HG02884 (cell line): ENCODE data around the gene FMO4.
"Not testable (repeated sequence)": the region's sequence is repeated elsewhere in the genome, so short reads cannot be mapped to it uniquely, and the experiment has no call there.

Source experiments
- ATAC-seq: cut with Tn5 transposase; IDR thresholded peaks from one replicate; pipeline ENCODE4 v1.9.1; 2021; ENCODE audit warnings: mild to moderate bottlenecking, moderate library complexity; ENCODE audit not compliant: unreplicated experiment

Gene FMO4, protein sequence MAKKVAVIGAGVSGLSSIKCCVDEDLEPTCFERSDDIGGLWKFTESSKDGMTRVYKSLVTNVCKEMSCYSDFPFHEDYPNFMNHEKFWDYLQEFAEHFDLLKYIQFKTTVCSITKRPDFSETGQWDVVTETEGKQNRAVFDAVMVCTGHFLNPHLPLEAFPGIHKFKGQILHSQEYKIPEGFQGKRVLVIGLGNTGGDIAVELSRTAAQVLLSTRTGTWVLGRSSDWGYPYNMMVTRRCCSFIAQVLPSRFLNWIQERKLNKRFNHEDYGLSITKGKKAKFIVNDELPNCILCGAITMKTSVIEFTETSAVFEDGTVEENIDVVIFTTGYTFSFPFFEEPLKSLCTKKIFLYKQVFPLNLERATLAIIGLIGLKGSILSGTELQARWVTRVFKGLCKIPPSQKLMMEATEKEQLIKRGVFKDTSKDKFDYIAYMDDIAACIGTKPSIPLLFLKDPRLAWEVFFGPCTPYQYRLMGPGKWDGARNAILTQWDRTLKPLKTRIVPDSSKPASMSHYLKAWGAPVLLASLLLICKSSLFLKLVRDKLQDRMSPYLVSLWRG

DNA sequence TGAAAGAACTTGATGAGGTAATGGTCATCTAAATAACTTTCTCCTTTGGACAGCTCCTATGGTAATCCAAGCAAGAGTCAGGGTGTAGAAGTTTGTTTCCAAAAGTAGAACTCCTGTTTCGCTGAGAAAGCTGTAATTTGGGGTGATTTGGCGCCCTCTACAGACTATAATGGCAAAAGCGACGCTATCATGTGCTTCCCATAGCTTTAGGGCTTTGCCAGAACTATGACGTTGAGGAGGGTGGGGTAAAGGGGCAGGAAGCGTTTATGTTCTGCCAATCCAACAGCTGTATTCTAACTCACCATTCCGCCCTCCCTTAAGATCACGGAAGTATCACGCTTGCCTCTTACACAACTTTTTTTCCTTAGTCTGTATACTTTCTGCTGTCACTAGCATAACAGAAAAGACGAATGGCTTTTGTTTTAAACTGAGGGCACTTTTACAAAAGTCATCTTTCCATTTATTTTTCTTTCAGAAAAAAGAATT is at the start of gene FMO4:
Gene FMO4 (plus strand): TSS at position 349 of the 486 bp plus-strand sequence. CDS start 5,643 bp downstream, outside the sequence.
- ATAC-seq, result peak; percentile 100

DNA sequence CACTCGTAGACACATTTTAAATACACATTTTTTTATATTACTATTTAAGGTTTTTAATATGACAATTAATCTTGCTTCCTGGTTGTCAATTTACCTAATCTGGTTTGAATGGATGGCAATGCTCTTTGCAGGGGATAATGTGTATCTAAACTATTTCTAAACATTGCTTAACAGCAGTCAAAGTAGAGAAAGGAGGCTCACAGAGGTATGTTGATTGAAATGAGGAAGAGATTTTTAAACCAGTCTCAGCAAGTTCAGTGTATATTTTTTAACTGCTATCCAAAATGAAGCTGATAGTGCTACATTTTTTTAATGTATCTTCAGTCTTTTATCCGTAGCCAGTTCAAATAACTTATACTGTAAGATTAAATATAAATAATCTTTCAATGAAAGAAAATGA is 48.3 kb upstream of the FMO4 start:
- no peak for ATAC-seq

DNA sequence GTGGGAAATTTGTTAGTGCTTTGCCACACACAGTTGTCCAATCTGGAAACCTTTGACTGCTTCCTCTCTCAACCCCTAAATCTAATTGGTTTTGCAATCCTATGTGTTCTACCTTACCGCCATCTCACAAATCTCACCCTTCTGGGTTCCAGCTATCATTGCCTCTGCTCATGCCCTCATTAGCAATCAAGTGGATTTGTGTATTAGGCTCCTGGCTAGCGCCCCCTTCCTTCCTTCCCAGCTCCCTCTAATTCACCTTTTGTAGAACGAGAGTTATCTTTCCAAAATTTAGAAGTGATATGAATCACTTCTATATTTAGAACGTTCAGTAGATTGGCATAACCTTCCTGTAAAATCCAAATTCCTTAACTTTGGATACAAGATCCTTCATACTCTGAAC is 47.1 kb upstream of the FMO4 start:
- no peak for ATAC-seq

DNA sequence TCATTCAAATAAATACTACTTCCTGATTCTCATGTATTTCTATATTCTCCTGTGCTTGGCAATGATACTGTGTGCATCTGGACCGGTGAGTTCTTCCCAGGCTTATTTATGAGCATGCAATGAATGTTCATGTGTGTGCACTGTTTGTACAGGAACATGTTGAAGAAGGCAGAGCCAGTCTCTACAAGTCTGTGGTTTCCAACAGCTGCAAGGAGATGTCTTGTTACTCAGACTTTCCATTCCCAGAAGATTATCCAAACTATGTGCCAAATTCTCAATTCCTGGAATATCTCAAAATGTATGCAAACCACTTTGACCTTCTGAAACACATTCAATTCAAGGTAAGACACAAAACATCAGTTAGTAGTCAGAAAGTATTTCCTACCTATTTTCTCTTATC is 46.6 kb upstream of the FMO4 start:
- no peak for ATAC-seq

DNA sequence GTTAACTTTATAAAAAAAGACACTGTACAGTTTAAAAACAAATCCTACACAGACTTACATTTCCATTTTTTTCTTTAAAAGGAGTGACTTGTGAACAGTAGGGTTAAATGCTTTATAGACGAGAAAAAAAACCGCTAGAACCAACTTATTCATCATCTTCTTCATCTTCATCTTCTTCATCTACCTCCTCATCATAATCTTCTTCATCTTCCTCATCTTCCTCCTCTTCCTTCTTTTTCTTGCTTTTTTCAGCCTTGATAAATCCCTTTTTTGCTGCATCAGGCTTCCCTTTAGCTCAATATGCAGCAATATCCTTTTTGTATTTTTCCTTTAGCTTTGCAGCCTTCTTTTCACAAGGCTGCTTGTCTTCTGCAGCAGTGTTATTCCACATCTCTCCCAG is 43.2 kb upstream of the FMO4 start:
- no peak for ATAC-seq

DNA sequence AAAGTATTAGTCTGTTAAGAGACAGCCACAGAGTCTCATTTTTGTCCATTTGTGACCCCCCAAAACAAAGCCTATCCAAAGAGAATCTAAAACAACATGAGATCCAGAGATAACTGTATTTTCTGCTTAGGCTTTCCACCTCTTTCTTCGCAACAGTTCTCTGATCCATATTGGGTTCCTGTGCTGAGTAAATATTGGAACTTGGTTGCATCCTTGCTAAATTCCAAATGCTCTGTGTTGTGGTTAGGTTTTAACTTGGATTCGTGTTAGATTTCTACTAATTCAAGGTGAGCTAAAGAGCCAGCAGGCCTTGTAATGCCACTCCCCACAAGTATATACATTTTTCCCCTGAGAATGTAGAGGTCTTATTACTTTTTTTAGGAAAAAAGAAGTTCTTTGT is 36.4 kb upstream of the FMO4 start:
- ATAC-seq, result no peak

DNA sequence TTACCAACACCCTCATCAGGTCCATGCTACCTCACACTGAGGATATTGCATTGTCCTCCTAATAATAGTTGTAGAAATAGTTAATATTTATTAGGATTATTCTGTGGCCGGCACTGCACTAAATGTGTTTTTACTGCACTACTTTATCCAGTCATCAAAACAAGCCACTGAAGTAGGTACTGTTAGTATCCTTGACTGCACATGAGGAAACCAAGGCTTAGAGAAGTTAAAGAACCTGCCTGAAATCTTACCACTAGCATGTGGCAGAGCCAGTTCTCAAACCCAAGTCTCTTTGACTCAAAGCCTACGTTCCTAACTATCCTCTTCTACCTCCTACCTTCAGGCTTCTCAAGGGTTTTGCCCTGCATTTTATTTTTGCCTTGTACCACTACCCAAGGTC is 34.7 kb upstream of the FMO4 start:
- ATAC-seq, result no peak

DNA sequence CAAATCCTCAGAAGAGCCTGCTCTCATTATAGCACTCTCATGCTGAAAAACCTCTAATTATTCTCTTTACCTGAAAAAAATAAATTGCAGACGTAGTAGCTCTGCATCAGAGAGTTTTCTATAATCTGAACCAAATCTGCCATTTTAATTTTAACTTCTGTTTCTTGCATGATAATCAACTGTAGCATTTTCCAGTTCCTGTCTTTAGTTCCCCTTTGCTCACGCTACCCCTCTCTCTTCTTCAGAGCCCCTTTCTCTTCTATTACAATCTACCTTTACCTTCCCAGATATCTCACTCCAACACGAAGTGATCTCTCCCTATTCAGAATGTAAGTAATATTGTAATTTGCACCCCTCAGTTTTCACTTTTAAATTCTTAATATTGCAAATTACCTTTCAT is 34.3 kb upstream of the FMO4 start:
- no peak for ATAC-seq

DNA sequence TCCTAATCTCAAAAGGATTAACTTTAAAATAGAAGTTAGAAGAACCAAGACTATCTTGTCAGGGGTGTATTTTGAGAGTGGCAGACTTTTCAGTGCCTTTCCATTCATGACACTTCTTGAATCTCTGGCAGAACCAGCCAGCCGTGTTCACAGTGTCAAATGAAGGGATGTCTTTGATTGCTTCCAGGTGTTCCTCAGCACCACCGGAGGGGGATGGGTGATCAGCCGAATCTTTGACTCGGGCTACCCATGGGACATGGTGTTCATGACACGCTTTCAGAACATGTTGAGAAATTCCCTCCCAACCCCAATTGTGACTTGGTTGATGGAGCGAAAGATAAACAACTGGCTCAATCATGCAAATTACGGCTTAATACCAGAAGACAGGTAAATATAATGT is 33.4 kb upstream of the FMO4 start:
- no peak for ATAC-seq

DNA sequence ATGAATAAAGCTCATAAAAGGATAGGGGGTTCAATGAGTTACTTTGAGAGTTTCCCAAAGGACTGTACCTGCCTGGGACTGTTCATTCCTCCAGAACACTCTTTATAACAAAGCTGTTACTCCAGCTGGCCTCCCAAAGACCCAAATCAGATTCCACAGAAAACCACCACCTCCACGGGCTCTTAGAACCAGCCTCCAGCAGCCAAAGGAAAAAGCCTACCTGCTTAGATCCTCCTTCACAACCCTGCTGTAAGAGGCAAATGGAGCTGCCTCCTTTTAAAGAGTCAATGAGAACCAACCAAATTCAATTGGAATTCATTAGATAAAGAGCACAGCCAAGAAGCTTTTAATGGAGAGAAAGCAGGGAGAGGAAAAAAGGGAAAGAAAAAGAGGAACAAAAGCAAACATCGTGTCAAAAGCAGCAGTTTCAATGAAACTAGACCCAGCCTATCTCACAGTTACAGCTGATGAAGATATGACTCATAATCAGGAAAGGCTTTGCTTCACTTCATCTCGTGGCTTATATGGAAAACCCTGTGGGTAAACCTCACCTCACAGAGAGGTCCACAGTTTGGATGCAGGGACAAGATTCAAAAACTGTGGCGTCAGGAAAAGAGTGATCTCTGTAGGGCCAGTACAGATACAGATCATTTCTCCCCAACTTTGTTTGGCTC is 27.8 kb upstream of the FMO4 start:
- ATAC-seq, result peak; percentile 72

DNA sequence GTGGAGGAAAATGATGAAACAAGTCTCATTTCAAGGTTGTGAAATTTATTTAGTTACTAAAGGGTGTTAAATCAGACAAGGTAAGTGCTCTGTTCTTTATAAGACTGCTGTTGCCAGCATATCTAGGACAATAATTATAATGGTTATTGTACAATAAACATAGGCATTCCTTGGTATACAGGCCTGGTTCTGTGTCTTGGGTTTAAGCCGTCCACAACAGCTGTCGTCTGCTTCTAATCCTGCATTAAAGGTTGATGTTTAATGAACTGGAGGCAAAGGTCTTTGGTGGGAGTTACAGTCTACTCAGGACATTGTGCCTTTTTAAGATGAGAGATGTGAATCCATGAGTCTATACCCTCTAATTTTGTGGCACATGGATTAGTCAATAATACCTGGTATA is 23.4 kb upstream of the FMO4 start:
- ATAC-seq, result no peak

DNA sequence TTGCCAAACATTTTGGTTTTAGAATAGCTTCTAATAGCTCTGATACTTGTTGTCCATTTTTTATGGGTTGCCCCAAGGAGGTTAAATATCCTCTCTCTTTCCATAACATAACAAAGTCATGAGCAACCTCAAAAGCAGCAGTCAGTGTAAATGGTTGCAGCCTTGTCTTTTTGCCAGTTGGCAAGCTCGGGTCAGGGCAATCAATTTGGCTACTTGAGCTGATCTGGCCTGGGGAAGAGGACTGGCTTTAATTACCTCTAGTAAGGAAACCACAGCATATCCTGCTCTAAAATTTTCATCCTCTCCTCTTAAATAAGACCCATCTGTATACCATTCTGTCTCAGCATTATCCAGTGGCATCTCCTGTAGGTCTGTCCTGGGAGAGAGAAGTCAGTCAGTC is 21.2 kb upstream of the FMO4 start:
- no peak for ATAC-seq

DNA sequence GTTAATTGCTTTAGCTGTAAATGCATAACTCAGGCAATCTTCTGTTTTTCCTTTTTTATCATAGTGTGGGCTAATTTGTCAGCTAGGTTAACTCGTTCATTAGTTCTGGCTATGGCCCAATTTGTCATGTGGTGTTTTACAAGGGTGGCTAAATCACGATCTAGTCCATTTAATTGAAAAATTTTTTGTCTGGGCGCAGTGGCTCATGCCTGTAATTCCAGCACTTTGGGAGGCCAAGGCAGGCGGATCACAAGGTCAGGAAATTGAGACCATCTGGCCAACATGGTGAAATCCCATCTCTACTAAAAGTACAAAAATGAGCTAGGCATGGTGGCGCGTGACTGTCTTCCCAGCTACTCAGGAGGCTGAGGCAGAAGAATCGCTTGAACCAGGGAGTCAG is 18.6 kb upstream of the FMO4 start:
- ATAC-seq, result not testable (repeated sequence)

DNA sequence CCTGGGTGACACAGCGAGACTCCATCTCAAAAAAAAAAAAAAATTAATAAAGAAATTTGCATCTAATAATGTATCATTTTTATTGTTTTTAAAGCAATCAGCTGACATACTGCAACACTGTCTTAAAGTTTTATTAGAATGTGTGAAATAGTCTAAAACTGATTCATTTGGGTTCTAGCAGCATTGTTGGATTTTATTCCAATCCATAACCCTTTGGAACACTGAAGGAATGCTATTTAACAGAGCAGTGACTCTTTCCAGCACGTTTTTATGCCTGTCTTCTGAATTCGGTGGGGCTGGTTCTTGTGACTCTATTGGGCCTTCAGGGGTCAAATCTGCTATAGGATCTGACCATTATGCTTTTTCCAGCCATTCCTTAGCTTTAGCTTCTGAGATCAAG is 18.2 kb upstream of the FMO4 start:
- no peak for ATAC-seq

DNA sequence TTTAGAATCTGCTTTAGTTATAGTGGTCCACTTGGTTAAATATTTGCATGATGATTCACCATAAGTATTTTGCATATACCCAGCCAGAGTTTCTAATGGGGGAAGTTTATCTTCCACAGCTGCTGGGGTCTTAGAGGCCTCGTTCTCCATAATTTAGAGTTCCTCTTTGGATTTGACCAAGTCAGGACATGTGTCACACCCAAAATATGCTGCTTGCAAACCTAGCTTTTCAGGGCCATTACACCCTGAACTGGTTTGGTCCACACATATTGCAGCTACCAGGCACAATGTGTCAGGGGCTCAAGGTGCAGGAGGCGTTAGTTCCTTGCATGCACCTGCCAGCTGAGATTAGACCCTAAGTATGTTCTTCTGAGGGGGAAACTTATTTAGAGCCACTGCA is 17.1 kb upstream of the FMO4 start:
- no peak for ATAC-seq

DNA sequence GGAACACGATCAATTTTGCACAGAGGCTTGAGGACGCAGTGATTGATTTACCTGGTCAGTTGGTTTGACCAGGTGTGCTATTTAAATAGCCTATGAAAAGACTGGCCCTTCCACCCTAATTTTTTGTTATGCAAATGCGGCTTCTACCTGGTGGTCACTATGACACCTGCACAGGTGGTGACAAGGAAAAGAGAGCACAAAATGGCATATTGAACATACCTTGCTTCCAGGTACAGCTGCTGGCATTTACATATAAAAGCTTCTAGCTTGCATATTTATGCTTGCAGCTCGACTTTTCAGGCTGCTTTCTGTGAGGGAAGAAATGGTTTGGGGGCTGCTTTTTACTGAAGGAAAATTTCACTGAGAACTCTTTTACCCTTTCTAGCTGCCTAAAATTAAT is 15.3 kb upstream of the FMO4 start:
- no peak for ATAC-seq

DNA sequence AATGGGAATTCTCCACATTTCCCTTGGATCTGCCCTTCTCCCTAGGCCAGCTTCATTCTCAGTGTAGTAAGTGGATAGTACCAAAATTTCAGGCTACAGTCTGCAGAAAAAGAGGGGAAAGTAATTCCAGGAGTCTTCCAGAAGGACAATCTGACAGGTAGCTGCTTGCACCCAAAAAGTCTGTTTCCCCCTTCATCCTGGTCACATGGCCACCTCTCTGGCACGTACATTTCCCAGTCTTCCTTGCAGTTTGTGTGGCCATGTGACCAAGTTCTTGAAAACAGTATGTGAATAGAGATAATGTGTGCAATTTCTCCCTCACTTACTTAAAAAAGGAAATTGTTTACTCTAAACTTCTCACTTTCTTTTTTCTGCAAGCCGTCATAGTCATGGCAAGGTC is 14.6 kb upstream of the FMO4 start:
- ATAC-seq, result no peak

DNA sequence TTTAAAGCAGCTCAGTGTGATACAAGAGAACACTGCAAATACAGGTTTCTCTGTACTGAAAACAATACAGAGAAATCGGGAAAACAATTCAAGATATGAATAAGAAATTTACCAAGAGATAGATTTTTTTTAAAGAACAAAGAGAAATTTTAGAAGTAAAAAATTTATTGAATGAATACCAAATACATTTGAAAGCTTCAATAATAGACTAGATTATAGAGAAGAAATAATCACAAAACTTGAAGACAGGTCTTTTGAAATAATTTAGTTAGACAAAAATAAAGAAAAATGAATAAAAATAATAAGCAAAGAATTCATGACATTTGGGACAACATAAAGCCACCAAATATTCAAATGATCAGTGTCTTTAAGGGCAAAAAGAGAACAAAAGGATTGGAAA is 13.6 kb upstream of the FMO4 start:
- ATAC-seq, result no peak

DNA sequence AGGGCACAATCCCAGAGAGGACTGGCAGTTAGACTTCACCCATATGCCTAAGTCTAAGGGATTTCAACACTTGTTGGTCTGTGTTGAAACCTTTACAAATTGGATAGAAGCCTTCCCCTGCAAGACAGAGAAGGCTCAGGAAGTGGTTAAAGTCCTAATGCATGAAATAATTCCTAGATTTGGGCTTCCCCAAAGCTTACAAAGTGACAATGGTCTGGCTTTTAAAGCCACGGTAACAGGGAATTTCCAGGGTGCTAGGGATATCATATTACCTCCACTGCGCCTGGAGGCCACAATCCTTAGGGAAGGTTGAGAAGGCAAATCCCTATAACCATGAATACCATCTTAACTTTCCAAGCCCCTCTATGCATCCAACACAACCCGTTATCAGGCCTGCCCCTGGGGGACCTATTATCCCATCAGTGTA is 3.3 kb upstream of the FMO4 start:
- no peak for ATAC-seq

DNA sequence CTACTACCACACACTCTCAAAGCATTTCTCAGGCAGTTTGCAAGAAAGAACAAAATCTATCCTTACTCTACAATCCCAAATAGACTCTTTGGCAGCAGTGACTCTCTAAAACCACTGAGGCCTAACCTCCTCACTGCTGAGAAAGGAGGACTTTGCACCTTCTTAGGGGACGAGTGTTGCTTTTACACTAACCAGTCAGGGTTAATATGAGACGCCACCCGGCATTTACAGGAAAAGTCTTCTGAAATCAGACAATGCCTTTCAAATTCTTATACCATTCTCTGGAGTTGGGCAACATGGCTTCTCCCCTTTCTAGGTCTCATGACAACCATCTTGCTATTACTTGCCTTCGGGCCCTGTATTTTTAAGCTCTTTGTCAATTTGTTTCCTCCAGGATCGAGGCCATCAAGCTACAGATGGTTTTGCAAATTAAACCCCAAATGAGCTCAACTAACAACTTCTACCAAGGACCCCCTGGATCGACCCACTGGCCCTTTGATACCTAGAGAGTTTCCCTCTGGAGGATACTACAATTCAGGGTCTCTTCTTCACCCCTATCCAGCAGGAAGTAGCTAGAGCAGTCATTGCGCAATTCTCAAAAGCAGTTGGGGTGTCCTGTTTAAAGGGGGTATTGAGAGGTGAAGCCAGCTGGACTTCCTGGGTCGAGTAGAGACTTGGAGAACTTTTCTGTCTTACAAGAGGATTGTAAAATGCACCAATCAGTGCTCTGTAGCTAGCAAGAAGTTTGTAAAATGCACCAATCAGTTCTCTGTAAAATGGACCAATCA is 2.0 kb upstream of the FMO4 start:
- ATAC-seq, result no peak

DNA sequence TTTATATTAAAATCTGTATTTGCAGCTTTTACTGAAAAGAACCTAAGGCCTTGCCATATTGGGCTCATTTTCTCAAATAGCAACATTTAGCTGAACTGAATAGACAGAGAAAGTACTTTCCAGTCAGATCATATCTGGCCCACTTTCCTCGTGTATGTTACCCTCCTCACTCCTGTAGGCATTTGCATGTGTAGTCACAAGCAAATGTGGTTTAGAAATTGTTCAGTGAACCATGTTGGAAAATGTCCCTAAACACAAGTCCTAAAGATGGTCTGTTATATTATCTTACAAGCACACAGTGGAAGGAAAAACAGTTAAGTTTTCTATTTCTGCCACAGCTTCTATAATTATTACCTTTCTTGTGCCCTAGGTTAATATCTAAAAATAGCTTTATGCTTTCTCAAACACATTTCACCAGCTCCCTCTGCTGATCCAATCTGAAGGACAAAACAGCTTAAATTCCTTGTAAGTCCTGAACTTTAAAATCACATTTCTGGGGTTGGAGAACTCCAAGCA is 606 bp upstream of the FMO4 start:
- peak; percentile 54 for ATAC-seq
